ENCODE measurements around the gene ARL15. TPM values are rescaled to one million over a fixed set of nuclear protein-coding genes. Genes with fewer than 3 reads are reported as not detected.

The ARL15 gene
- total and polyA plus RNA-seq, 7 donors = 11.7 to 30.7 (median 16.6) TPM

DNA sequence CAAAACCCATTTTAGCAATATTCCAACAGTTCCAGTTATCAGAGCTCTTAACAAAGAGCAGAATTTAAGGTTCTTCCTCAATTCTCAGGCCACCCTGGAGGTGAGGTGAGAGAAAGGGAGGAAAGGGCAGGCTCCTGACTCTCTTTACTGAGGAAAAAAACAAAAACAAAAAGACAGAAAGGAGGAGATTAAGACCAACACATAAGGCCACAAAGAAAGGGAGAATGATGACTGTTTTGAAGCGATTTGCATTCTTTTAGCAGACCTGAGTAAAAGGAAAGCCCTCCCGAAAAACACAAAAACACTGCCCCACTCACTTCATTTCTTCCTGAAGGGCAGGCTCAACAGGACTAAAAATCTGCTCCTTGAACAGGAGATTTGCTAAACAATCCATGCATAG, 300.5 kb downstream of the ARL15 start:
- H3K27ac ChIP-seq = no peak overlapping the region
- WGBS, 2 donors = 85 to 95% methylated on average over 2 of the region's 2 CpGs

DNA sequence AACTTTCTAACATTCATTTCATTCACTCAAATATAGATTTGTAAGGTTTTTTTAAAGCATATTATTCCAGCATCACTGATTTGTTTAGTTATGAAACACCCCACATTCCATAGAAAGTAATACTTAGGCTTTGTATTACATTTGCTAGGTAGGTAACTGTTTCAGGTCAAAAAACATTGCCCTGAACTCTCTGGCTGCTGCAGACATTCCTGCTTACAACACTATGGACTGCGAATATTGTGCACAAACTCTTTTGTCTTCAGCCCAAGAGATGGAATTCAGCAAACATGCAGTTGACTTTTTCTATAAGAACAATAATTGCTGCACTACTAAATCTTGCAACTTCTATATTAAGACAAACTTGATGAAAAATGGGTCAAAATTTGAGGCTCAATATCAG, 301.0 kb downstream of the ARL15 start:
- Histone ChIP-seq H3K27ac (no peak overlapping the region), H3K36me3 (no peaks in the 10 kb centered on the region), H3K4me3 (no peak overlapping the region), H3K27me3 (no peaks in the 10 kb centered on the region), H3K9me3 (peaks cover 0 to 2% (median 0%) of the 10 kb centered on the region in 4 donors), H3K4me1 (peaks cover 0 to 10% (median 0%) of the 10 kb centered on the region in 4 donors)
- no peak for DNase-seq
- TF ChIP-seq POLR2A (IDR thresholded peaks at IDR 0.05) = no peak
- TF ChIP-seq POLR2AphosphoS5 (IDR thresholded peaks at IDR 0.05) = no peak
- no peak for TF ChIP-seq EP300 (IDR thresholded peaks at IDR 0.05)
- TF ChIP-seq, protein P1, sequence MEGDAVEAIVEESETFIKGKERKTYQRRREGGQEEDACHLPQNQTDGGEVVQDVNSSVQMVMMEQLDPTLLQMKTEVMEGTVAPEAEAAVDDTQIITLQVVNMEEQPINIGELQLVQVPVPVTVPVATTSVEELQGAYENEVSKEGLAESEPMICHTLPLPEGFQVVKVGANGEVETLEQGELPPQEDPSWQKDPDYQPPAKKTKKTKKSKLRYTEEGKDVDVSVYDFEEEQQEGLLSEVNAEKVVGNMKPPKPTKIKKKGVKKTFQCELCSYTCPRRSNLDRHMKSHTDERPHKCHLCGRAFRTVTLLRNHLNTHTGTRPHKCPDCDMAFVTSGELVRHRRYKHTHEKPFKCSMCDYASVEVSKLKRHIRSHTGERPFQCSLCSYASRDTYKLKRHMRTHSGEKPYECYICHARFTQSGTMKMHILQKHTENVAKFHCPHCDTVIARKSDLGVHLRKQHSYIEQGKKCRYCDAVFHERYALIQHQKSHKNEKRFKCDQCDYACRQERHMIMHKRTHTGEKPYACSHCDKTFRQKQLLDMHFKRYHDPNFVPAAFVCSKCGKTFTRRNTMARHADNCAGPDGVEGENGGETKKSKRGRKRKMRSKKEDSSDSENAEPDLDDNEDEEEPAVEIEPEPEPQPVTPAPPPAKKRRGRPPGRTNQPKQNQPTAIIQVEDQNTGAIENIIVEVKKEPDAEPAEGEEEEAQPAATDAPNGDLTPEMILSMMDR (IDR thresholded peaks at IDR 0.05) = no peak
- intact Hi-C loops (cut with DNase I) = no loop called here
- 0 to 59% methylated on average over 1 of the region's 1 CpG for WGBS, 2 donors

More for the DNA sequence above, 300.5 kb downstream of the ARL15 start:
- no peak for TF ChIP-seq POLR2AphosphoS5 (IDR thresholded peaks at IDR 0.05)
- TF ChIP-seq, protein P1 (IDR thresholded peaks at IDR 0.05) = no peak
- no peak for TF ChIP-seq POLR2A (IDR thresholded peaks at IDR 0.05)
- TF ChIP-seq EP300 (IDR thresholded peaks at IDR 0.05) = no peak
- Histone ChIP-seq H3K36me3 (no peaks in the 10 kb centered on the region), H3K9me3 (peaks cover 0 to 2% (median 0%) of the 10 kb centered on the region in 4 donors), H3K4me1 (peaks cover 0 to 10% (median 0%) of the 10 kb centered on the region in 4 donors), H3K4me3 (no peak overlapping the region), H3K27me3 (no peaks in the 10 kb centered on the region)
- DNase-seq = no peak
- intact Hi-C loops (cut with DNase I) = no loop called here

DNA sequence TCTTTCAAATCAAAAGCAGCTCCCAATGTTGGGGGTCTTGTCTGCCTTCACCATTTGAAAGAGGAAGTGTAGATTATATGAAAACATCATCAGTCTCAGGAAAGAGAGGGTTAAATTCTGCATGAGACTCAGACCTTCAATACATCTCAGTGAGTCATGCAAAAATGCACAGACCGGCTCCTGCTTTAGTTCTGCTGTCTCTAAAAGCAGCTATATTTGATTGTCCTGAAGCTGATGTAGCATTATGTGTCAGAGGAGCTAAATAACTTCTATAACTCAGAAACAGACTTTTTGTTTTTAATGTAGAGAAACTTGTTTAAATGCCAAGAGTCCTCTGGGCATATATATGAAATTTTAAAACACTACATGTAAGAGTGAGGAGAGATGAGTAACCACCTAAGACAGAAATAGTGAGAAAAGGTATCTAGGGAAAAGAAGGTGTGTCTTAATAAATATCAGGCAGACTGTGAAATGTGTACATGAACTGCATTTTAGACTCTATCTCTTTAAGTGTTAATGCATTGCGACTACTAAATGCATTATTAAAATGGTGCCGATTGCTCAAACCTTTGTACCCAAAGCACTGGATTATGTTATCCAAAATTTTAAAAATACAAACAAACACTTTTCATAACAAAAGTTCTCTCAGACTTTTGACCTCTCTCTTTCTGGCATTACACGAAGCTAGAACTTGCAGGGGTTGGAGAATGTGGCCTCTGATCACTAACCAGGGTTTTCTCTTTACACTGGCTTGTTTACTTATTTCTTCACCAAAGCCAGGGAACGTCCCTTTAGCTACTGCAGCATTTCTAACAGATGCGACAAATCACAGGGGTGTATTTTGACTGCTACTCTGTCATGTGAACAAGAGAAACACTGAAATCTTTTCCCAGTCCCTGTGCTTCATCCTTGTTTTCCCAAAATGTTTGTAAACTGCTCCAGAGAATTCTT, 302.3 kb downstream of the ARL15 start:
- peaks cover 0 to 10% (median 0%) of the 10 kb centered on the region in 4 donors for H3K4me1 ChIP-seq
- TF ChIP-seq, protein P1 (IDR thresholded peaks at IDR 0.05) = no peak
- TF ChIP-seq POLR2AphosphoS5 (IDR thresholded peaks at IDR 0.05) = no peak
- no peak for TF ChIP-seq POLR2A (IDR thresholded peaks at IDR 0.05)
- no peak for TF ChIP-seq EP300 (IDR thresholded peaks at IDR 0.05)
- H3K27me3 ChIP-seq = no peaks in the 10 kb centered on the region
- H3K4me3 ChIP-seq = no peak overlapping the region
- no peak overlapping the region for H3K27ac ChIP-seq
- intact Hi-C loops (cut with DNase I) = no loop called here
- H3K36me3 ChIP-seq = no peaks in the 10 kb centered on the region
- WGBS, 2 donors = 66 to 74% methylated on average over 6 of the region's 6 CpGs
- no peaks in the 10 kb centered on the region for H3K9me3 ChIP-seq
- DNase-seq = no peak

DNA sequence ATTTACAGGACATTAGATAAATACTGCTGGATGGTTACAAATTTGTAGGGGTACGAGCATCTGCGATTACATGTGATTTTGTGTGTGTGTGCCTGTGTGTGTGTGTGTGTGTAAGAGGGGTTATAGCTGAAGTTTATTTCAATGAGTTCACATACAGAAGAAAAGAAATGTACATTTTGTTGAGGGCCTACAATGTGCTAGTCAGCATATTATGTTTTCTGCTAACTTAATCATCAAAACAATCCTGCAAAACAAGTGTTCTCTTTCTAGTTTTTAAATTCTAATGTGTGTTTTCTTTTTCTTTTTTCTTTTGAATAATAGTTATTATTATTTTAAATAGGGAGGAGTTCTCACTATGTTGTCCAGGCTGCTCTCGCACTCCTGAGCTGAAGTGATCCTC, 305.7 kb downstream of the ARL15 start:
- Histone ChIP-seq H3K9me3 (no peaks in the 10 kb centered on the region), H3K4me1 (peaks cover 0 to 10% (median 0%) of the 10 kb centered on the region in 4 donors), H3K36me3 (no peaks in the 10 kb centered on the region), H3K4me3 (no peak overlapping the region), H3K27me3 (no peaks in the 10 kb centered on the region), H3K27ac (no peak overlapping the region)
- no peak for DNase-seq
- TF ChIP-seq EP300 (IDR thresholded peaks at IDR 0.05) (no peak), POLR2A (IDR thresholded peaks at IDR 0.05) (no peak), POLR2AphosphoS5 (IDR thresholded peaks at IDR 0.05) (no peak)
- TF ChIP-seq, protein P1 (IDR thresholded peaks at IDR 0.05) = no peak
- 63 to 79% methylated on average over 3 of the region's 3 CpGs for WGBS, 2 donors
- intact Hi-C loops (cut with DNase I) = no loop called here

All from sigmoid colon (tissue), 7 donors.